Measurements from ENCODE around the gene NOXO1. TPM values are rescaled to one million over a fixed set of nuclear protein-coding genes. Genes with fewer than 3 reads are reported as not detected.

NOXO1 gene
- total and polyA plus RNA-seq, 2 donors (not counting 3 experiments of a cell fraction or from before 2014, with no cell fraction given) = 0.37 to 0.60 TPM

GRCh38 chr16:1983544-1984346, 2.5 kb upstream of the NOXO1 start, which contains the start of gene GFER:
TSS of gene GFER (plus strand) at chr16:1984193. CDS start at chr16:1984219, 26 bp downstream.
- ChIA-PET CTCF (interaction anchor here (1.2 to 5.0 kb wide), 4 partner anchors 18 to 157 kb away, joined by 3 to 21 read pairs (median 8); no protein-coding TSS in a partner anchor), POLR2A (no interaction called here)
- Histone ChIP-seq H3K36me3 (ENCODE audit: control insufficient read depth in 2 of 2, extremely low read depth in 1 of 2, insufficient read depth in 2 of 2, low read length in 2 of 2) (peaks cover 0 to 7% of the 10 kb centered on the region in 2 experiments), H3K79me2 (ENCODE audit: control insufficient read depth, insufficient read depth, low read length) (peaks cover 5% of the 10 kb centered on the region), H4K20me1 (replicated peaks; ENCODE audit: control insufficient read depth, extremely low read depth, insufficient read depth, low read length) (no peaks in the 10 kb centered on the region), H3K4me2 (ENCODE audit: insufficient read depth, low read length) (peak within 1 kb of the TSS; percentile 67), H3K9ac (replicated peaks; ENCODE audit: extremely low read depth, insufficient read depth, low read length) (peak within 1 kb of the TSS; percentile 69), H3K9me1 (replicated peaks; ENCODE audit: control insufficient read depth, extremely low read depth, insufficient read depth, low read length) (no peaks in the 10 kb centered on the region), H3K27me3 (ENCODE audit: control insufficient read depth in 2 of 2, insufficient read depth in 2 of 2, low read length in 2 of 2) (peaks cover 37 to 41% of the 10 kb centered on the region in 2 experiments), H3K4me1 (ENCODE audit: control insufficient read depth, extremely low read depth, insufficient read depth, low read length) (peaks cover 15% of the 10 kb centered on the region), H3K4me3 (replicated peaks in 1 of 3; ENCODE audit: insufficient read depth in 1 of 3, low read depth in 1 of 3, low read length in 3 of 3) (peak within 1 kb of the TSS; percentile 51 to 75 (median 71)), H3K27ac (ENCODE audit: insufficient read depth, low read depth, low read length) (no peak within 1 kb of the TSS), H2AFZ (ENCODE audit: low read depth, low read length) (peak within 1 kb of the TSS; percentile 90), H3K9me3 (replicated peaks; ENCODE audit: control insufficient read depth, insufficient read depth, low read length) (no peaks in the 10 kb centered on the region)
- dilution Hi-C loops (cut with MboI; ENCODE audit: extremely low pct_ligation_motif_present, low sequenced_read_pairs) = no loop called here
- TF ChIP-seq CTCF (IDR thresholded peaks at IDR 0.05; ENCODE audit: extremely low read depth in 1 of 2, insufficient read depth in 1 of 2, low read depth in 1 of 2, low read length in 2 of 2) (peak; percentile 18 to 54), MYC (IDR thresholded peaks at IDR 0.05; ENCODE audit: low read depth, low read length) (no peak), EZH2 (IDR thresholded peaks at IDR 0.05; ENCODE audit: borderline replicate concordance, low read depth, low read length, severe bottlenecking) (no peak), JUN (IDR thresholded peaks at IDR 0.05; ENCODE audit: borderline replicate concordance, insufficient read depth, insufficient read length, low read depth) (no peak), POLR2AphosphoS5 (IDR thresholded peaks at IDR 0.05; ENCODE audit: insufficient read depth, low read depth, low read length) (peak; percentile 94), POLR2A (IDR thresholded peaks at IDR 0.05; ENCODE audit: low read depth, low read length) (peak; percentile 90), GATA2 (IDR thresholded peaks at IDR 0.05; ENCODE audit: insufficient read depth, insufficient read length, low read depth, low read length) (no peak), FOS (IDR thresholded peaks at IDR 0.05; ENCODE audit: borderline replicate concordance, insufficient read depth, low read length) (no peak)
- TF ChIP-seq, protein P1, sequence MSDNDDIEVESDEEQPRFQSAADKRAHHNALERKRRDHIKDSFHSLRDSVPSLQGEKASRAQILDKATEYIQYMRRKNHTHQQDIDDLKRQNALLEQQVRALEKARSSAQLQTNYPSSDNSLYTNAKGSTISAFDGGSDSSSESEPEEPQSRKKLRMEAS (IDR thresholded peaks at IDR 0.05; ENCODE audit: insufficient read depth, insufficient read length) = no peak
- FAIRE-seq = peak; percentile 89
- intact Hi-C loops (cut with micrococcal nuclease) = loop anchor here (1.0 kb wide), 1 partner anchor 12 kb away; no protein-coding TSS in a partner anchor
- peak; percentile 93 for DNase-seq (ENCODE audit: low read depth, low spot score)
- BruUV-seq (replicated peaks) = no TSS peak

All from endothelial cell of umbilical vein (primary cell).